HCT116 (cell line): ENCODE measurements around the gene TMIGD3. TPM values are rescaled to one million over a fixed set of nuclear protein-coding genes. Genes with fewer than 3 reads are reported as not detected.

Experiments used
- ATAC-seq: fragments of 200-7000 bp; cut with Tn5 transposase; 2 replicates; pipeline ENCODE4 v1.9.1; 2020; ENCODE audit warnings: mild to moderate bottlenecking, moderate library complexity
- BruUV-seq: library from RNA; stranded (reverse); fragments of 400-500 nt; replicated peaks from 2 replicates; lab custom pipeline; 2021; lab: Mats Ljungman, UMichigan
- CTCF ChIA-PET: fragments of 300-600 bp; sonication (Branson Sonifier 250); formaldehyde crosslinking; loops from one replicate; lab custom pipeline; 2021; ENCODE audit warnings: antibody characterized with exemption; lab: Charles Lee
- POLR2A ChIA-PET: fragments of 300-600, 350-600 bp; sonication (Branson Sonifier 250); formaldehyde crosslinking; loops from one replicate; lab custom pipeline; 2021; ENCODE audit warnings: antibody characterized with exemption; lab: Charles Lee
- RAD21 ChIA-PET, 2 experiments: fragments of 300-600 bp; sonication (Branson Sonifier 250); formaldehyde crosslinking; loops; one replicate each; lab custom pipeline; 2023; ENCODE audit warnings: low total read pairs in 2 of 2; ENCODE audit not compliant: uncharacterized antibody in 2 of 2, unreplicated experiment in 2 of 2, low non-redundant PET in 1 of 2; lab: Charles Lee
- DNase-seq: peaks from one replicate; pipeline ENCODE4 v3.0.0-alpha.2; 2010; ENCODE audit warnings: low read depth, low spot score
- H2AFZ ChIP-seq: fragments of 200-600 bp; shearing (Covaris generic), sonication (generic); 2 replicates; pipeline ENCODE4 v1.6.1; 2017; ENCODE audit warnings: low read depth, mixed run types, mixed read lengths, antibody characterized with exemption, low read length; ENCODE audit not compliant: poor library complexity, severe bottlenecking
- H3K27ac ChIP-seq: 2 replicates; pipeline ENCODE4 v1.5.1; 2012; ENCODE audit warnings: low read depth, low read length
- H3K27me3 ChIP-seq: fragments of 200-600 bp; sonication (generic); 2 replicates; pipeline ENCODE4 v1.6.1; 2016; ENCODE audit warnings: mixed run types, low read length, mixed read lengths; ENCODE audit not compliant: insufficient read depth
- H3K36me3 ChIP-seq, 2 experiments: fragments of 200-500 bp in 1 of 2; fragments of 200-600 bp in 1 of 2; sonication (Bioruptor generic) in 1 of 2; sonication (generic) in 1 of 2; 2 replicates each; pipeline versions ENCODE4 v1.5.1 to v1.6.1; 2014 to 2016; ENCODE audit warnings: low read length in 2 of 2, inconsistent platforms in 1 of 2, mixed read lengths in 1 of 2, mixed run types in 1 of 2; ENCODE audit not compliant: insufficient read depth in 2 of 2, control insufficient read depth in 1 of 2
- H3K4me1 ChIP-seq, 2 experiments: fragments of 200-600 bp in 1 of 2; sonication (generic) in 1 of 2; 2 replicates each; pipeline versions ENCODE4 v1.5.1 to v1.6.1; 2012 to 2017; ENCODE audit warnings: low read length in 2 of 2, inconsistent platforms in 1 of 2, mild to moderate bottlenecking in 1 of 2, mixed read lengths in 1 of 2, mixed run types in 1 of 2, moderate library complexity in 1 of 2; ENCODE audit not compliant: insufficient read depth in 2 of 2, control insufficient read depth in 1 of 2
- H3K4me2 ChIP-seq: fragments of 200-600 bp; sonication (generic); 2 replicates; pipeline ENCODE4 v1.6.1; 2017; ENCODE audit warnings: mixed run types, low read length, mixed read lengths
- H3K4me3 ChIP-seq, 2 experiments: fragments of 200-600 bp in 1 of 2; sonication (generic) in 1 of 2; replicated peaks in 1 of 2; 2 replicates each; pipeline ENCODE4 v1.5.1; 2011 to 2016; ENCODE audit warnings: low read length in 2 of 2, control low read depth in 1 of 2, low read depth in 1 of 2, mild to moderate bottlenecking in 1 of 2, mixed read lengths in 1 of 2, mixed run types in 1 of 2
- H3K79me2 ChIP-seq: fragments of 200-600 bp; sonication (generic); 2 replicates; pipeline ENCODE4 v1.6.1; 2017; ENCODE audit warnings: mild to moderate bottlenecking, mixed run types, low read length, moderate library complexity, mixed read lengths; ENCODE audit not compliant: insufficient read depth
- H3K9ac ChIP-seq: fragments of 200-600 bp; sonication (generic); 2 replicates; pipeline ENCODE4 v1.6.1; 2016; ENCODE audit warnings: low read length, mixed read lengths
- H3K9me2 ChIP-seq: fragments of 200-600 bp; sonication (generic), shearing (Covaris generic); 2 replicates; pipeline ENCODE4 v1.6.1; 2017; ENCODE audit warnings: mixed run types, mild to moderate bottlenecking, moderate library complexity; ENCODE audit not compliant: insufficient read depth
- H3K9me3 ChIP-seq, 2 experiments: fragments of 200-500 bp in 1 of 2; fragments of 200-600 bp in 1 of 2; sonication (Bioruptor generic) in 1 of 2; sonication (generic) in 1 of 2; 2 replicates each; pipeline ENCODE4 v1.6.1; 2014 to 2017; ENCODE audit warnings: low read length in 2 of 2, mixed read lengths in 2 of 2, inconsistent platforms in 1 of 2, low read depth in 1 of 2, mild to moderate bottlenecking in 1 of 2, mixed run types in 1 of 2, moderate library complexity in 1 of 2; ENCODE audit not compliant: control insufficient read depth in 1 of 2, insufficient read depth in 1 of 2
- H4K20me1 ChIP-seq: fragments of 200-600 bp; sonication (generic), shearing (Covaris generic); 2 replicates; pipeline ENCODE4 v1.6.1; 2017; ENCODE audit warnings: mixed run types, mild to moderate bottlenecking, moderate library complexity; ENCODE audit not compliant: insufficient read depth
- CEBPB ChIP-seq: IDR thresholded peaks from 2 replicates; pipeline ENCODE4 v1.6.1; 2012; ENCODE audit warnings: low read depth
- EGR1 ChIP-seq: IDR thresholded peaks from 2 replicates; pipeline ENCODE4 v1.6.1; 2012; ENCODE audit warnings: low read depth
- EZH2 ChIP-seq: fragments of 200-600 bp; sonication (generic); IDR thresholded peaks from 2 replicates; pipeline ENCODE4 v1.6.1; 2017; ENCODE audit warnings: antibody characterized with exemption, mixed run types
- EZH2phosphoT487 ChIP-seq: fragments of 200-600 bp; IDR thresholded peaks from 2 replicates; pipeline ENCODE4 v1.6.1; 2018; ENCODE audit warnings: antibody characterized with exemption, borderline replicate concordance
- FOSL1 ChIP-seq: IDR thresholded peaks from 2 replicates; pipeline ENCODE4 v1.6.1; 2012; ENCODE audit warnings: low read depth
- MAX ChIP-seq: IDR thresholded peaks from 2 replicates; pipeline ENCODE4 v1.6.1; 2012
- POLR2A ChIP-seq: IDR thresholded peaks from 2 replicates; pipeline ENCODE4 v1.7.0; 2011; ENCODE audit warnings: borderline replicate concordance; ENCODE audit not compliant: insufficient read depth, insufficient read length; ENCODE audit errors: extremely low read depth
- POLR2AphosphoS5 ChIP-seq: IDR thresholded peaks from 2 replicates; pipeline ENCODE4 v1.6.1; 2011; ENCODE audit warnings: mild to moderate bottlenecking, low read depth, low read length, moderate library complexity
- SP1 ChIP-seq: IDR thresholded peaks from 2 replicates; pipeline ENCODE4 v1.6.1; 2012; ENCODE audit warnings: low read depth
- SRF ChIP-seq: IDR thresholded peaks from 2 replicates; pipeline ENCODE4 v1.6.1; 2012; ENCODE audit warnings: low read depth
- TCF7L2 ChIP-seq: IDR thresholded peaks from 2 replicates; pipeline ENCODE4 v1.7.0; 2011; ENCODE audit warnings: borderline replicate concordance, inconsistent platforms; ENCODE audit not compliant: insufficient read depth, insufficient read length; ENCODE audit errors: extremely low read depth
- YY1 ChIP-seq: IDR thresholded peaks from 2 replicates; pipeline ENCODE4 v1.6.1; 2011; ENCODE audit warnings: low read length, low read depth, moderate library complexity, mild to moderate bottlenecking; ENCODE audit not compliant: insufficient replicate concordance; ENCODE audit errors: extremely low read depth
- ZFX ChIP-seq: fragments of 450-650 bp; IDR thresholded peaks from 2 replicates; pipeline ENCODE4 v1.6.1; 2017
- intact Hi-C: fragments of 100-400 bp; cut with micrococcal nuclease; formaldehyde crosslinking; loops from 2 replicates; pipeline ENCODE4 v1.10.0; 2022
- total RNA-seq: library from RNA; stranded (reverse); gene quantifications from one replicate; pipeline ENCODE4 v1.2.1, GENCODE V29; 2021; ENCODE audit not compliant: unreplicated experiment
- TF ChIP-seq, protein P1 (sequence below): IDR thresholded peaks from 2 replicates; pipeline ENCODE4 v1.6.1; 2011; ENCODE audit warnings: mild to moderate bottlenecking, low read length, moderate library complexity; ENCODE audit not compliant: insufficient replicate concordance; ENCODE audit errors: extremely low read depth

Gene TMIGD3
- total RNA-seq, 1 experiment from 2014 or later: not detected

GRCh38 chr1:111474521-111474920, 28.9 kb downstream of the TMIGD3 start:
- Histone ChIP-seq H3K9me3 (no peaks in the 10 kb centered on the region), H3K9ac (no peak overlapping the region), H3K4me1 (no peaks in the 10 kb centered on the region), H3K27ac (no peak overlapping the region), H4K20me1 (no peaks in the 10 kb centered on the region), H3K27me3 (no peaks in the 10 kb centered on the region), H2AFZ (no peak overlapping the region), H3K36me3 (no peaks in the 10 kb centered on the region), H3K79me2 (no peaks in the 10 kb centered on the region), H3K4me2 (no peak overlapping the region), H3K9me2 (no peaks in the 10 kb centered on the region), H3K4me3 (no peak overlapping the region)
- RAD21 ChIA-PET: no interaction called here
- DNase-seq: no peak
- CTCF ChIA-PET: interaction anchor here (1.1 kb wide), 1 partner anchor 272 kb away, joined by 3 read pairs; no protein-coding TSS in a partner anchor
- no peak for ATAC-seq
- no peak for TF ChIP-seq EZH2
- no peak for TF ChIP-seq ZFX
- no peak for TF ChIP-seq EGR1
- no peak for TF ChIP-seq YY1
- no peak for TF ChIP-seq EZH2phosphoT487
- TF ChIP-seq, protein P1, sequence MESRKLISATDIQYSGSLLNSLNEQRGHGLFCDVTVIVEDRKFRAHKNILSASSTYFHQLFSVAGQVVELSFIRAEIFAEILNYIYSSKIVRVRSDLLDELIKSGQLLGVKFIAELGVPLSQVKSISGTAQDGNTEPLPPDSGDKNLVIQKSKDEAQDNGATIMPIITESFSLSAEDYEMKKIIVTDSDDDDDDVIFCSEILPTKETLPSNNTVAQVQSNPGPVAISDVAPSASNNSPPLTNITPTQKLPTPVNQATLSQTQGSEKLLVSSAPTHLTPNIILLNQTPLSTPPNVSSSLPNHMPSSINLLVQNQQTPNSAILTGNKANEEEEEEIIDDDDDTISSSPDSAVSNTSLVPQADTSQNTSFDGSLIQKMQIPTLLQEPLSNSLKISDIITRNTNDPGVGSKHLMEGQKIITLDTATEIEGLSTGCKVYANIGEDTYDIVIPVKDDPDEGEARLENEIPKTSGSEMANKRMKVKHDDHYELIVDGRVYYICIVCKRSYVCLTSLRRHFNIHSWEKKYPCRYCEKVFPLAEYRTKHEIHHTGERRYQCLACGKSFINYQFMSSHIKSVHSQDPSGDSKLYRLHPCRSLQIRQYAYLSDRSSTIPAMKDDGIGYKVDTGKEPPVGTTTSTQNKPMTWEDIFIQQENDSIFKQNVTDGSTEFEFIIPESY: no peak
- no peak for TF ChIP-seq FOSL1
- no peak for TF ChIP-seq CEBPB
- TF ChIP-seq TCF7L2: no peak
- TF ChIP-seq POLR2A: no peak
- TF ChIP-seq POLR2AphosphoS5: no peak
- TF ChIP-seq MAX: no peak
- no peak for TF ChIP-seq SRF
- no peak for TF ChIP-seq SP1
- POLR2A ChIA-PET: interaction anchor here (0.6 kb wide), 1 partner anchor 9 kb away, joined by 3 read pairs; no protein-coding TSS in a partner anchor
- BruUV-seq: no TSS peak
- intact Hi-C loops: no loop called here
